CMK (cell line): ENCODE measurements around the gene CDK15.

ENCODE experiments used
- DNase-seq: peaks from one replicate; pipeline ENCODE4 v3.0.0-alpha.2; 2010; ENCODE audit warnings: low read depth

The CDK15 gene

GRCh38 chr2:201911372-201911771 lies 105.0 kb downstream of the CDK15 start:
- no peak for DNase-seq

GRCh38 chr2:201913201-201913600 lies 106.9 kb downstream of the CDK15 start:
- DNase-seq: no peak

- no peak for DNase-seq
Measured at GRCh38 chr2:201915446-201915845, 109.1 kb downstream of the CDK15 start.

- no peak for DNase-seq
Measured at GRCh38 chr2:201916565-201916964, 110.2 kb downstream of the CDK15 start.

- DNase-seq: no peak
Measured at GRCh38 chr2:201918616-201919307, 112.4 kb downstream of the CDK15 start.

- DNase-seq: no peak
Measured at GRCh38 chr2:201919308-201919634, 112.9 kb downstream of the CDK15 start.

GRCh38 chr2:201923436-201924328 lies 117.3 kb downstream of the CDK15 start:
- DNase-seq: no peak

GRCh38 chr2:201924453-201924852 lies 118.1 kb downstream of the CDK15 start:
- DNase-seq: no peak

GRCh38 chr2:201925056-201925455 lies 118.7 kb downstream of the CDK15 start:
- no peak for DNase-seq

GRCh38 chr2:201926067-201926466 lies 119.7 kb downstream of the CDK15 start:
- no peak for DNase-seq

GRCh38 chr2:201928363-201928762 lies 122.0 kb downstream of the CDK15 start:
- DNase-seq: no peak

- DNase-seq: no peak
Measured at GRCh38 chr2:201929281-201930026, 123.1 kb downstream of the CDK15 start.

- no peak for DNase-seq
Measured at GRCh38 chr2:201930043-201930442, 123.7 kb downstream of the CDK15 start.

- DNase-seq: peak; percentile 34
Measured at GRCh38 chr2:201930831-201931230, 124.5 kb downstream of the CDK15 start.

GRCh38 chr2:201931475-201931874 lies 125.1 kb downstream of the CDK15 start:
- DNase-seq: no peak

GRCh38 chr2:201931951-201932350 lies 125.6 kb downstream of the CDK15 start:
- no peak for DNase-seq

GRCh38 chr2:201932511-201932910 lies 126.2 kb downstream of the CDK15 start:
- DNase-seq: no peak

- DNase-seq: no peak
Measured at GRCh38 chr2:201933792-201934237, 127.5 kb downstream of the CDK15 start.

- no peak for DNase-seq
Measured at GRCh38 chr2:201936817-201937216, 130.5 kb downstream of the CDK15 start.

- no peak for DNase-seq
Measured at GRCh38 chr2:201937343-201937742, 131.0 kb downstream of the CDK15 start.

- DNase-seq: no peak
Measured at GRCh38 chr2:201938156-201938775, 131.9 kb downstream of the CDK15 start.

GRCh38 chr2:201938781-201939180 lies 132.4 kb downstream of the CDK15 start:
- no peak for DNase-seq
